ENCODE measurements around the gene MAP1A. TPM values are rescaled to one million over a fixed set of nuclear protein-coding genes. Genes with fewer than 3 reads are reported as not detected.

Gene MAP1A
- total RNA-seq, 2 donors from 2014 or later: 0.66 to 1.1 TPM

DNA sequence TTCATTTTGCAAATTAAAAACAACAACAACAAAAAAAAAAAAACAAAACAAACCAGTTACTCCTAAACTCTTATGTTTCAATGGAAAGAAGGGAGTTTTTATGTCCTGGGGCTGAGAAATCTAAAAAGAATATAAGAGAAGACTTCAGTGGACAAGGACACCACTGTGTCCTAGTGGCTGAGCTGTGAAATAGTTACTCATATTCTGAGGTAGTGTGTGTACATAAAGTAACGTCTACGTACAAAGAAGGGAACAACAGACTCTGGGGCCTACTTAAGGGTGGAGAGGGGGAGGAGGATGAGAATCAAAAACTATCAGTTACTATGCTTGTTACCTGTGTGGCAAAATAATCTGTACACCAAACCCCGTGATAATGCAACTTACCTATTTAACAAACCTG is 18.4 kb upstream of the MAP1A start:
- no peak for DNase-seq

DNA sequence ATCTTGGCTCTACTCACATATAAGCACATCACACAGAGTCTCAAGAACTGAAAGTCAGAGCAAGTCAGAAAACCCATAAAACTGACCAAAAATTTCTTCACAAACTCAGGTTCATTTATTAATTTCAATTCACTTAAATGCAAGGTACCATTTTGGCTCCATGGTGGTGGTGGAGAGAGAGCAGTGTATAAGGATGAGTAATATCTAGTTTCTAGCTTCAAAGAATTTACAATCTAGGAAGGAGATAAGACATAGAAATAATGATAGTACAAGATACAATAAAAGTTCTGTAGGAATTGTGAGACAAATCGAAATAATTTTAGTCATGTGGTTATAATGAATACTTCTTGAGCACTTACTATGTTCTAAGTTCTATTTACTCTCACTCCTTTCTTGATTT is 17.8 kb upstream of the MAP1A start:
- H3K4me3 ChIP-seq (ENCODE audit: low read length): no peak overlapping the region
- no peaks in the 10 kb centered on the region for H3K9me3 ChIP-seq (ENCODE audit: control insufficient read depth, low read length)
- Mint-ChIP-seq H3K9me3 (no peaks in the 10 kb centered on the region), H3K4me3 (no peak overlapping the region), H3K27ac (no peak overlapping the region), H3K27me3 (ENCODE audit: insufficient read depth) (peaks cover 2% of the 10 kb centered on the region), H3K36me3 (ENCODE audit: low read depth) (no peaks in the 10 kb centered on the region), H3K4me1 (peaks cover under 1% of the 10 kb centered on the region)
- no peaks in the 10 kb centered on the region for H3K27me3 ChIP-seq (ENCODE audit: control insufficient read depth, insufficient read depth, low read length, poor library complexity, severe bottlenecking)
- TF ChIP-seq, protein P1, sequence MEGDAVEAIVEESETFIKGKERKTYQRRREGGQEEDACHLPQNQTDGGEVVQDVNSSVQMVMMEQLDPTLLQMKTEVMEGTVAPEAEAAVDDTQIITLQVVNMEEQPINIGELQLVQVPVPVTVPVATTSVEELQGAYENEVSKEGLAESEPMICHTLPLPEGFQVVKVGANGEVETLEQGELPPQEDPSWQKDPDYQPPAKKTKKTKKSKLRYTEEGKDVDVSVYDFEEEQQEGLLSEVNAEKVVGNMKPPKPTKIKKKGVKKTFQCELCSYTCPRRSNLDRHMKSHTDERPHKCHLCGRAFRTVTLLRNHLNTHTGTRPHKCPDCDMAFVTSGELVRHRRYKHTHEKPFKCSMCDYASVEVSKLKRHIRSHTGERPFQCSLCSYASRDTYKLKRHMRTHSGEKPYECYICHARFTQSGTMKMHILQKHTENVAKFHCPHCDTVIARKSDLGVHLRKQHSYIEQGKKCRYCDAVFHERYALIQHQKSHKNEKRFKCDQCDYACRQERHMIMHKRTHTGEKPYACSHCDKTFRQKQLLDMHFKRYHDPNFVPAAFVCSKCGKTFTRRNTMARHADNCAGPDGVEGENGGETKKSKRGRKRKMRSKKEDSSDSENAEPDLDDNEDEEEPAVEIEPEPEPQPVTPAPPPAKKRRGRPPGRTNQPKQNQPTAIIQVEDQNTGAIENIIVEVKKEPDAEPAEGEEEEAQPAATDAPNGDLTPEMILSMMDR (conservative IDR thresholded peaks at IDR 0.05): no peak
- no peak for DNase-seq
- no peaks in the 10 kb centered on the region for H3K4me1 ChIP-seq (ENCODE audit: control insufficient read depth, insufficient read depth, low read length)
- WGBS, 2 experiments (ENCODE audit: insufficient coverage in 1 of 2, insufficient read length in 1 of 2): 80% methylated on average over 1 of the region's 1 CpG; no CpG with 5 or more reads in 1 of the 2 experiments
- no peak overlapping the region for H3K27ac ChIP-seq (ENCODE audit: low read depth, low read length)
- H3K9ac ChIP-seq (ENCODE audit: extremely low read depth, low read length, poor library complexity, severe bottlenecking): no peak overlapping the region
- H3K36me3 ChIP-seq (ENCODE audit: control insufficient read depth, insufficient read depth, low read length): no peaks in the 10 kb centered on the region

More for the DNA sequence above, 18.4 kb upstream of the MAP1A start:
- peaks cover 2% of the 10 kb centered on the region for H3K27me3 Mint-ChIP-seq (ENCODE audit: insufficient read depth)
- H3K27ac ChIP-seq (ENCODE audit: low read depth, low read length): no peak overlapping the region
- H3K36me3 ChIP-seq (ENCODE audit: control insufficient read depth, insufficient read depth, low read length): no peaks in the 10 kb centered on the region
- TF ChIP-seq, protein P1 (conservative IDR thresholded peaks at IDR 0.05): no peak
- no peaks in the 10 kb centered on the region for H3K36me3 Mint-ChIP-seq (ENCODE audit: low read depth)
- peaks cover 7% of the 10 kb centered on the region for H3K4me1 Mint-ChIP-seq
- H3K4me3 ChIP-seq (ENCODE audit: low read length): no peak overlapping the region
- no peak overlapping the region for H3K27ac Mint-ChIP-seq
- H3K9me3 ChIP-seq (ENCODE audit: control insufficient read depth, low read length): no peaks in the 10 kb centered on the region
- H3K4me1 ChIP-seq (ENCODE audit: control insufficient read depth, insufficient read depth, low read length): no peaks in the 10 kb centered on the region
- no peak overlapping the region for H3K9ac ChIP-seq (ENCODE audit: extremely low read depth, low read length, poor library complexity, severe bottlenecking)
- H3K4me3 Mint-ChIP-seq: no peak overlapping the region
- H3K27me3 ChIP-seq (ENCODE audit: control insufficient read depth, insufficient read depth, low read length, poor library complexity, severe bottlenecking): no peaks in the 10 kb centered on the region
- no peaks in the 10 kb centered on the region for H3K9me3 Mint-ChIP-seq
- 85% methylated on average over 3 of the region's 3 CpGs; no CpG with 5 or more reads in 1 of the 2 experiments for WGBS, 2 experiments (ENCODE audit: insufficient coverage in 1 of 2, insufficient read length in 1 of 2)

DNA sequence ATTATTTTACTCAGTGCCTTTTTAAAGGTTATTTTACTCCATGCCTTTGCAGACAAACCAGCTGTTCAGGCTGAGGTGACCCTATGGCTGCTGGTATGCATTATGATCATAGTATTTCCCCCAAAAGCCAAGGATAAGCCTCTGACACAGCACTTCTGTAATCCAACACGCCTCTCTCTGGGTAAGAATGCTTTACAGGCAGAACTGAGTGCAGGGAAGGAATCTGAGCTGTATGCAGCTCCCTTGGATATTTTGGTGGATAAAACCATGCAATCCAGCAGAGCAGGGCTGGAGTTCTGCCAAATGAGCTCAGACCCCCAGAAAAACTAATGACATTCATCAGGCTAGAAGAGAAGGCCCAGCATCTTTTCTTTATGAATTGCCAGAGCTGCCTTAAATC is 11.7 kb upstream of the MAP1A start:
- Histone ChIP-seq H3K9me3 (ENCODE audit: control insufficient read depth, low read length) (no peaks in the 10 kb centered on the region), H3K4me1 (ENCODE audit: control insufficient read depth, insufficient read depth, low read length) (no peaks in the 10 kb centered on the region), H3K27me3 (ENCODE audit: control insufficient read depth, insufficient read depth, low read length, poor library complexity, severe bottlenecking) (no peaks in the 10 kb centered on the region), H3K36me3 (ENCODE audit: control insufficient read depth, insufficient read depth, low read length) (no peaks in the 10 kb centered on the region), H3K4me3 (ENCODE audit: low read length) (no peak overlapping the region), H3K9ac (ENCODE audit: extremely low read depth, low read length, poor library complexity, severe bottlenecking) (no peak overlapping the region), H3K27ac (ENCODE audit: low read depth, low read length) (no peak overlapping the region)
- Mint-ChIP-seq H3K4me1 (peaks cover 9% of the 10 kb centered on the region), H3K4me3 (no peak overlapping the region), H3K27ac (no peak overlapping the region), H3K36me3 (ENCODE audit: low read depth) (no peaks in the 10 kb centered on the region), H3K9me3 (no peaks in the 10 kb centered on the region), H3K27me3 (ENCODE audit: insufficient read depth) (no peaks in the 10 kb centered on the region)
- no peak for DNase-seq
- TF ChIP-seq, protein P1 (conservative IDR thresholded peaks at IDR 0.05): no peak
- WGBS, 2 experiments (ENCODE audit: insufficient coverage in 1 of 2, insufficient read length in 1 of 2): 71% methylated on average over 1 of the region's 1 CpG; no CpG with 5 or more reads in 1 of the 2 experiments

Measured in endodermal cell (in vitro differentiated cells).